GM12892 (cell line): ENCODE data around the gene FOXC1.

Experiments
- POLR2A ChIP-seq: IDR thresholded peaks from 2 replicates; pipeline ENCODE4 v1.6.1; 2011; ENCODE audit warnings: low read depth, low read length, control low read depth
- POLR2AphosphoS5 ChIP-seq: IDR thresholded peaks from 2 replicates; pipeline ENCODE4 v1.6.1; 2011; ENCODE audit warnings: low read depth, low read length, control low read depth

DNA sequence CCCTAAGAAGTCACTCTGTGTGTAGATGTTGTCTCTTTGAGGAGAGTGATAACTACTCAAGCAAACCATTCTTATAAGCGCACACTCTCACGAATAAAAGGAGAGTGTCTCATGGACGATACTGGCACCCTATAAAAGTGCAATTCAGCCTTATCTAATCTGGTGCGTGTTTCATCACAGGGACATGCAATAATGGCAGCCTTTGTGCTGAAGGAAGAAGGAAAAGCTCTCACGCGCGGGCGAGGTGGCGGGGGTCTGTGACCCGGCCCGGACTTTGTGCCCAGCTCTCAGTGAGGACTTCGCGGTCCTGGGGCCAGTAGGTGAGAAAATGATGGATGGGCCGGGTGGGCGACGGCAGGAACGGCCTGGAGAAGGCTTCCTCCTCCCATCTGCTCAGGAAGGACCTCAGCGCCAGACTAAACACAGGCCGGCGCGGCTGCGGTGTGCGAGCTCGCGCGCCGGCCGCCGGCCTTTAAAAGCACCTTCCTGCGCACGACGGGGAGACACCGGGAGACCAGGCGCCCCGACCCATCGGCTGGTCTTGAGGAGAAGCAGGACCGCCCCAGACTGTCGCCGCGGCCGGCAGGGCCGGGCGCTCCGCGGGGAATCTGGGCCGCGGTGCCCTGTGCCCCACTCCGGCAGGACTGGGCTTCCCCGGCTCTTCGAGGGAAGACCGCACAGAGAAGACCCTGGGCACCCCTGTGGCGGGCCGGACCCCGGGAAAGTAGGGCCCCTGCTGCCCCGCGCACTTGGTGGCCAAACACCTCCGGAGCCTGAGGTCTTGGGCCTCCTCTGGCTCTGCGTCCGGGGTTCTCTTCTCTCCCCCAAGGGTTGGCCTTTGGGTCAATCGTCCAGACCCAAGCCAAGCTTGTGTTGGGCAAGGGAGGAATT, 8.3 kb upstream of the FOXC1 start:
- no peak for TF ChIP-seq POLR2A
- TF ChIP-seq POLR2AphosphoS5, result no peak
